ENCODE measurements around the gene COMMD6. TPM values are rescaled to one million over a fixed set of nuclear protein-coding genes. Genes with fewer than 3 reads are reported as not detected.
A peak's percentile ranks its signal among the peaks of the same experiment; 100 is the strongest.

Gene COMMD6
- total RNA-seq, 6 experiments from 2014 or later, result 142 to 177 (median 152) TPM

DNA sequence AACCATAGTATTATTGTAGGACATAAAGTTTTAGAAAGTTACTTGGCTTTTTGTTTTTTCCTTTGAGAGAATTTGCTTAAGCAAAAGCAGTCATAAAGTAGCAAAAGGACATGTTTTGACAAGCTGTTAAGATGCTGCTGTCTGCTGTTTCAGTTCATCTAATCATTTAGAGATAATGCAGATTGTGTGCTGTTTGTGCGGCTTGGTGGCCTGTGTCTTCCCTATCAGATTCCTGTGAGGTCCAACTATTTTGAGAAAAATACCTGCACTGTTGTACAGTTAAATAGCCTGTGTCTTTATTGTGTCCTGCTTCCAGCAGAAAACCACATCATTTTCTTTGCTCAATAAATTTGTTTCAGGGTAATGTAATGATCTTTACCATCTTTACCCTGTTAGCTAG is 31.9 kb upstream of the COMMD6 start:
- Mint-ChIP-seq H3K27me3 (ENCODE audit: insufficient read depth) (no peaks in the 10 kb centered on the region), H3K4me1 (ENCODE audit: low read depth) (peaks cover 43% of the 10 kb centered on the region), H3K27ac (peak overlapping the region; percentile 67), H3K36me3 (ENCODE audit: low read depth) (peaks cover 44% of the 10 kb centered on the region), H3K4me3 (no peak overlapping the region; the same call in 1 of the 2 replicates), H3K9me3 (no peaks in the 10 kb centered on the region)
- TF ChIP-seq, protein P1, sequence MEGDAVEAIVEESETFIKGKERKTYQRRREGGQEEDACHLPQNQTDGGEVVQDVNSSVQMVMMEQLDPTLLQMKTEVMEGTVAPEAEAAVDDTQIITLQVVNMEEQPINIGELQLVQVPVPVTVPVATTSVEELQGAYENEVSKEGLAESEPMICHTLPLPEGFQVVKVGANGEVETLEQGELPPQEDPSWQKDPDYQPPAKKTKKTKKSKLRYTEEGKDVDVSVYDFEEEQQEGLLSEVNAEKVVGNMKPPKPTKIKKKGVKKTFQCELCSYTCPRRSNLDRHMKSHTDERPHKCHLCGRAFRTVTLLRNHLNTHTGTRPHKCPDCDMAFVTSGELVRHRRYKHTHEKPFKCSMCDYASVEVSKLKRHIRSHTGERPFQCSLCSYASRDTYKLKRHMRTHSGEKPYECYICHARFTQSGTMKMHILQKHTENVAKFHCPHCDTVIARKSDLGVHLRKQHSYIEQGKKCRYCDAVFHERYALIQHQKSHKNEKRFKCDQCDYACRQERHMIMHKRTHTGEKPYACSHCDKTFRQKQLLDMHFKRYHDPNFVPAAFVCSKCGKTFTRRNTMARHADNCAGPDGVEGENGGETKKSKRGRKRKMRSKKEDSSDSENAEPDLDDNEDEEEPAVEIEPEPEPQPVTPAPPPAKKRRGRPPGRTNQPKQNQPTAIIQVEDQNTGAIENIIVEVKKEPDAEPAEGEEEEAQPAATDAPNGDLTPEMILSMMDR (IDR thresholded peaks at IDR 0.05), result no peak
- DNase-seq, result no peak

DNA sequence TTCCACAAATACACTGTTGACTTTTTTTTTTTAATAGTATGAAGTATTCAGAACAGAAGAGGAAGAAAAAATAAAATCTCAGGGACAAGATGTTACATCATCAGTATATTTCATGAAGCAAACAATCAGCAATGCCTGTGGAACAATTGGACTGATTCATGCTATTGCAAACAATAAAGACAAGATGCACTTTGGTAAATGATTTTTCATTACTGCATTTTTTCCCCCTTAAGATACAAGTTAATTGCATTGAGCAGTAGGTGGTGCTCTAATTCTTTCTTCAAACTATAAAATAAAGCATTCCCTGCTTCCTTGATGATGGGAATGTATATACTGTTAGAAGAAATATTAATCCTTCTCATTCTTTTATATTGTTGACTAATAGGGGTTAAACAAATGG is 29.0 kb upstream of the COMMD6 start:
- no peak overlapping the region for H3K4me3 Mint-ChIP-seq
- DNase-seq, result peak; percentile 61
- H3K27me3 Mint-ChIP-seq (ENCODE audit: insufficient read depth), result no peaks in the 10 kb centered on the region
- H3K4me1 Mint-ChIP-seq (ENCODE audit: low read depth), result peaks cover 35% of the 10 kb centered on the region
- H3K9me3 Mint-ChIP-seq, result no peaks in the 10 kb centered on the region
- H3K36me3 Mint-ChIP-seq (ENCODE audit: low read depth), result peaks cover 15% of the 10 kb centered on the region
- TF ChIP-seq, protein P1 (IDR thresholded peaks at IDR 0.05), result peak; percentile 80
- H3K27ac Mint-ChIP-seq, result no peak overlapping the region

GRCh38 chr13:75558145-75558840 is 20.7 kb upstream of the COMMD6 start:
- peaks cover 31% of the 10 kb centered on the region for H3K36me3 Mint-ChIP-seq (ENCODE audit: low read depth)
- H3K27ac Mint-ChIP-seq, result peak overlapping the region; percentile 53
- H3K4me1 Mint-ChIP-seq (ENCODE audit: low read depth), result peaks cover 48% of the 10 kb centered on the region
- TF ChIP-seq, protein P1 (IDR thresholded peaks at IDR 0.05), result no peak
- H3K9me3 Mint-ChIP-seq, result no peaks in the 10 kb centered on the region
- H3K27me3 Mint-ChIP-seq (ENCODE audit: insufficient read depth), result no peaks in the 10 kb centered on the region
- no peak for DNase-seq
- H3K4me3 Mint-ChIP-seq, result no peak overlapping the region

DNA sequence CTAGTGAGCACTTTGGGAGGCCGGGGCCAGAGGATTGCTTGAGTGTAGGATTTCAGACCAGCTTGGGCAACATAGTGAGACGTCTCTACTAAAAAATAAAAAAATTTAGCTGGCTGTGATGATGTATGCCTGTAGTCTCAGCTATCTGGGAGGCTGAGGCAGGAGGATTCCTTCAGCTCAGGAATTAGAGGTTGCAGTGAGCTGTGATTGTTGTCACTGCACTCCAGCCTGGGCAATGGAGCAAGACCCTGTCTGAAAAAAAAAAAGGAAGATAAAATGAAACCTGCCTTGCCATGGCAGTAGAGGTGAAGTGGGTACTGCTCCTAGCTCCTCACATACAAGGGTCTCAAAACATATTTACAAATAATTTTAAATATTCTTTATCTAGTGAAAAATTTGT is 19.3 kb upstream of the COMMD6 start:
- Mint-ChIP-seq H3K4me1 (ENCODE audit: low read depth) (peaks cover 56% of the 10 kb centered on the region), H3K27me3 (ENCODE audit: insufficient read depth) (no peaks in the 10 kb centered on the region)

DNA sequence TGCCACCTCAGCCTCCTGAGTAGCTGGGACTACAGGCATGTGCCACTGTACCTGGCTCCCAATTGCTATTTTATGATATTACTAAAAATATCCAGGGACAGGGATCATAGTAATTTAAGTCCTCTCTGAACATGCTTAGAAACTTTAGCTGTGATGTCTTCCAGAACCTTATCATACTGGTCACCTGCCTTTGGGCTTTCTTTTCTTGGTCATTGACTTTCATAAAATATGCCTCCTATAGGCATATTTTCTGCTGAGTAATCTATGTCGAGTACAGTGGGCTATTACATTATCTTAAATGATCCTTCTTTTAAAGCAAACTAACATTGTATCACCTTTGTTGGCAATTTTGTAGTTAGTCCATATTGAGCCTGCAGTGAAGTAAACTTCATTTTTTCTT is 18.2 kb upstream of the COMMD6 start:
- H3K4me3 Mint-ChIP-seq, result no peak overlapping the region
- no peaks in the 10 kb centered on the region for H3K9me3 Mint-ChIP-seq
- no peak for DNase-seq
- no peaks in the 10 kb centered on the region for H3K27me3 Mint-ChIP-seq (ENCODE audit: insufficient read depth)
- H3K27ac Mint-ChIP-seq, result no peak overlapping the region
- TF ChIP-seq, protein P1 (IDR thresholded peaks at IDR 0.05), result no peak
- H3K4me1 Mint-ChIP-seq (ENCODE audit: low read depth), result peaks cover 68% of the 10 kb centered on the region
- H3K36me3 Mint-ChIP-seq (ENCODE audit: low read depth), result peaks cover 35% of the 10 kb centered on the region

More for the DNA sequence above, 19.3 kb upstream of the COMMD6 start:
- TF ChIP-seq, protein P1 (IDR thresholded peaks at IDR 0.05), result no peak
- H3K9me3 Mint-ChIP-seq, result no peaks in the 10 kb centered on the region
- H3K27ac Mint-ChIP-seq, result no peak overlapping the region
- H3K4me3 Mint-ChIP-seq, result no peak overlapping the region
- H3K36me3 Mint-ChIP-seq (ENCODE audit: low read depth), result peaks cover 35% of the 10 kb centered on the region
- no peak for DNase-seq
